Heart left ventricle (tissue), 16 donors: ENCODE results near the gene PTPN11. TPM values are rescaled to one million over a fixed set of nuclear protein-coding genes. Genes with fewer than 3 reads are reported as not detected.
"Not testable (repeated sequence)": the region's sequence is repeated elsewhere in the genome, so short reads cannot be mapped to it uniquely, and the experiment has no call there.

Source experiments
- ATAC-seq, 4 donors: fragments of 200-7000 bp; cut with Tn5 transposase; one replicate each; pipeline ENCODE4 v1.9.1; 2020 to 2022; ENCODE audit warnings: moderate library complexity in 4 of 4, mild to moderate bottlenecking in 3 of 4, moderate number of reproducible peaks in 1 of 4
- DNase-seq, 5 donors: peaks; one replicate each; pipeline ENCODE4 v3.0.0-alpha.2; 2020
- H3K27ac ChIP-seq, 12 donors: fragments of 200-600 bp; sonication (generic) in 4 of 12; one replicate each; pipeline versions ENCODE4 v1.5.0 to v1.8.0; 2016 to 2022; ENCODE audit warnings: mild to moderate bottlenecking in 2 of 12
- H3K27me3 ChIP-seq, 9 donors: fragments of 200-600 bp; sonication (generic) in 2 of 9; one replicate each; pipeline versions ENCODE4 v1.5.1 to v1.8.0; 2016 to 2022; ENCODE audit warnings: mild to moderate bottlenecking in 3 of 9
- H3K36me3 ChIP-seq, 9 donors: fragments of 200-600 bp; sonication (generic) in 2 of 9; one replicate each; pipeline versions ENCODE4 v1.5.0 to v1.8.0; 2018 to 2022; ENCODE audit warnings: mild to moderate bottlenecking in 2 of 9
- H3K4me1 ChIP-seq, 12 donors: fragments of 200-600 bp; sonication (generic) in 4 of 12; one replicate each; pipeline versions ENCODE4 v1.5.0 to v1.8.0; 2016 to 2022; ENCODE audit warnings: mild to moderate bottlenecking in 3 of 12
- H3K4me3 ChIP-seq, 12 donors: fragments of 200-600 bp; sonication (generic) in 4 of 12; one replicate each; pipeline versions ENCODE4 v1.5.0 to v1.8.0; 2017 to 2022; ENCODE audit warnings: mild to moderate bottlenecking in 9 of 12, moderate library complexity in 4 of 12
- H3K9me3 ChIP-seq, 12 donors: fragments of 200-600 bp; sonication (generic) in 4 of 12; one replicate each; pipeline versions ENCODE4 v1.5.0 to v1.8.0; 2016 to 2022; ENCODE audit warnings: mild to moderate bottlenecking in 1 of 12
- POLR2A ChIP-seq, 2 donors: fragments of 450-650 bp; IDR thresholded peaks; one replicate each; pipeline ENCODE4 v1.6.1; 2017; ENCODE audit warnings: antibody characterized with exemption in 2 of 2, mild to moderate bottlenecking in 2 of 2, moderate library complexity in 2 of 2
- WGBS, 4 donors: extraction: QIAGEN DNeasy Blood & Tissue Kit in 2 of 4; methylation state at CpG; one replicate each; pipeline versions ENCODE4 v1.1.5 to v1.1.7; 2013 to 2018; 5-methylcytosine and 5-hydroxymethylcytosine counted together
- intact Hi-C, 10 donors: fragments of 100-400 bp; cut with DNase I; formaldehyde crosslinking; loops; one replicate each; pipeline versions ENCODE4 v1.11.1 to v1.14.2; 2022
- polyA plus RNA-seq, 2 donors: library from polyadenylated mRNA; stranded (reverse); fragments of 200-250 nt; gene quantifications; one replicate each; pipeline ENCODE4 v1.2.3, GENCODE V29; 2013
- total RNA-seq, 9 donors: library from RNA; depleted of rRNA in 2 of 9; stranded (reverse); fragments of >200 nt in 2 of 9; fragmentation: NEBNext Ultra II Directional in 3 of 9; extraction: Animal tissue kit (Norgen Biotek cat#: 25700) in 3 of 9; gene quantifications; one replicate each; pipeline versions ENCODE4 v1.1.0 to v1.2.4, GENCODE V29; 2016 to 2023
- TF ChIP-seq, protein P1 (sequence below), 12 donors: fragments of 200-600 bp; sonication (generic) in 4 of 12; IDR thresholded peaks; one replicate each; pipeline versions ENCODE4 v1.5.0 to v1.8.0; 2018 to 2022; ENCODE audit warnings: antibody characterized with exemption in 12 of 12, mild to moderate bottlenecking in 5 of 12
- donor health status: ischemic (EF 13 %, LVEDD 7.1; RV severe dilation, severe dysfunction).
- donor health status: healthy with polysubstance abuse.
- donor health status: DM: no; HTN: yes; CAD: no.
- donor health status: DM: no; HTN: no; CAD: no.
- donor health status: ischemic (EF 25% LVEDD 6.9; RV normal size, moderate dysfunction).
- donor health status: ischemic (EF 25% LVEDD 5.7; RV mildly dilated, moderate dysfunction).
- donor health status: healthy.
- donor health status: DM: yes; HTN: yes; CAD: no.
- donor health status: ischemic (EF 35%, LVEDD 5.7; RV mildly dilated, moderate dysfunction).
- donor health status: nonischemic (EF 11% LVEDD 7.7; RV severe dilation, severe dysfunction).
- donor health status: DM: yes; HTN: yes; CAD: no.
- donor health status: PGD.
- donor health status: ischemic (EF 29% LVEDD 5.4; RV normal size, mild dysfunction).
- donor health status: nonischemic (EF 23%, LVEDD 6.1; RV moderate dilation, normal function).

The PTPN11 gene
- total and polyA plus RNA-seq, 11 donors = 35.9 to 197 (median 130) TPM

DNA sequence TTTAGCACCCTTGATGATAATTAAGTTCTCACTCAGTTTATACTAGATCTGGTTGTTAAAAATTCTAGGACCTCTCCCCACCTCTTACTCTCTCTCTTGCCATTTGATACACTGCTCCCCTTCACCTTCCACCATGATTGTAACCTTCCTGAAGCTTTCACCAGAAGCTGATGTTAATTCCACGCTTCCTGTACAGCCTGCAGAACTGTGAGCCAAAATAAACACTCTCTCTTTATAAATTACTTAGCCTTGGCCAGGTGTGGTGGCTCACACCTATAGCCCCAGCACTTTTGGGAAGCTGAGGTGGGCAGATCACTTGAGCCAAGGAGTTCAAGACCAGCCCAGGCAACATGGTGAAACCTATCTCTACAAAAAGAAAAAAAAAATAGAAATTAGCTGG is 25.4 kb upstream of the PTPN11 start:
- Histone ChIP-seq H3K4me3 (no peak overlapping the region), H3K27me3 (no peaks in the 10 kb centered on the region), H3K9me3 (peaks cover 0 to 9% (median 0%) of the 10 kb centered on the region in 12 donors), H3K36me3 (no peaks in the 10 kb centered on the region), H3K4me1 (no peaks in the 10 kb centered on the region), H3K27ac (no peak overlapping the region)
- TF ChIP-seq, protein P1, sequence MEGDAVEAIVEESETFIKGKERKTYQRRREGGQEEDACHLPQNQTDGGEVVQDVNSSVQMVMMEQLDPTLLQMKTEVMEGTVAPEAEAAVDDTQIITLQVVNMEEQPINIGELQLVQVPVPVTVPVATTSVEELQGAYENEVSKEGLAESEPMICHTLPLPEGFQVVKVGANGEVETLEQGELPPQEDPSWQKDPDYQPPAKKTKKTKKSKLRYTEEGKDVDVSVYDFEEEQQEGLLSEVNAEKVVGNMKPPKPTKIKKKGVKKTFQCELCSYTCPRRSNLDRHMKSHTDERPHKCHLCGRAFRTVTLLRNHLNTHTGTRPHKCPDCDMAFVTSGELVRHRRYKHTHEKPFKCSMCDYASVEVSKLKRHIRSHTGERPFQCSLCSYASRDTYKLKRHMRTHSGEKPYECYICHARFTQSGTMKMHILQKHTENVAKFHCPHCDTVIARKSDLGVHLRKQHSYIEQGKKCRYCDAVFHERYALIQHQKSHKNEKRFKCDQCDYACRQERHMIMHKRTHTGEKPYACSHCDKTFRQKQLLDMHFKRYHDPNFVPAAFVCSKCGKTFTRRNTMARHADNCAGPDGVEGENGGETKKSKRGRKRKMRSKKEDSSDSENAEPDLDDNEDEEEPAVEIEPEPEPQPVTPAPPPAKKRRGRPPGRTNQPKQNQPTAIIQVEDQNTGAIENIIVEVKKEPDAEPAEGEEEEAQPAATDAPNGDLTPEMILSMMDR (IDR thresholded peaks at IDR 0.05) = no peak
- no peak for TF ChIP-seq POLR2A (IDR thresholded peaks at IDR 0.05)
- no peak for ATAC-seq
- intact Hi-C loops = no loop called here
- 62 to 74% (median 69%) methylated on average over 1 of the region's 1 CpG for WGBS, 4 donors
- no peak for DNase-seq

DNA sequence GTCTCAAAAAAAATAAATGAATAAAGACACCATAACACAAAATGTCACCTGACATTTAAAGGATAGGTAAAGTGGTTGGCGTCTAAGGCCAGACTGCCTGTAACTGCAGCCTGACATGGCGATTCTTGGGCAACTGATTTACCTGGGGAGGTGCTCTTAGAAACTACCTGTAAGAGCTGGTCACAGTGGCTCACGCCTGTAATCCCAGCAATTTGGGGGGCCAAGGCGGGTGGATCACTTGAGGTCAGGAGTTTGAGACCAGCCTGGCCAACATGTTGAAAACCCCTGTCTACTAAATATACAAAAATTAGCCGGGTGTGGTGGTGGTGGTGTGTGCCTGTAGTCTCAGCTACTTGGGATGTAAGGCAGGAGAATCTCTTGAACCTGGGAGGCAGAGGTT is 17.7 kb upstream of the PTPN11 start:
- Histone ChIP-seq H3K27ac (no peak overlapping the region), H3K27me3 (no peaks in the 10 kb centered on the region), H3K4me3 (no peak overlapping the region), H3K36me3 (peaks cover 0 to 28% (median 22%) of the 10 kb centered on the region in 9 donors), H3K9me3 (no peaks in the 10 kb centered on the region), H3K4me1 (no peaks in the 10 kb centered on the region)
- ATAC-seq (no peak), DNase-seq (no peak)
- TF ChIP-seq, protein P1 (IDR thresholded peaks at IDR 0.05) = no peak
- TF ChIP-seq POLR2A (IDR thresholded peaks at IDR 0.05) = no peak
- WGBS, 4 donors = 91 to 95% (median 92%) methylated on average over 5 of the region's 5 CpGs
- intact Hi-C loops = no loop called here

DNA sequence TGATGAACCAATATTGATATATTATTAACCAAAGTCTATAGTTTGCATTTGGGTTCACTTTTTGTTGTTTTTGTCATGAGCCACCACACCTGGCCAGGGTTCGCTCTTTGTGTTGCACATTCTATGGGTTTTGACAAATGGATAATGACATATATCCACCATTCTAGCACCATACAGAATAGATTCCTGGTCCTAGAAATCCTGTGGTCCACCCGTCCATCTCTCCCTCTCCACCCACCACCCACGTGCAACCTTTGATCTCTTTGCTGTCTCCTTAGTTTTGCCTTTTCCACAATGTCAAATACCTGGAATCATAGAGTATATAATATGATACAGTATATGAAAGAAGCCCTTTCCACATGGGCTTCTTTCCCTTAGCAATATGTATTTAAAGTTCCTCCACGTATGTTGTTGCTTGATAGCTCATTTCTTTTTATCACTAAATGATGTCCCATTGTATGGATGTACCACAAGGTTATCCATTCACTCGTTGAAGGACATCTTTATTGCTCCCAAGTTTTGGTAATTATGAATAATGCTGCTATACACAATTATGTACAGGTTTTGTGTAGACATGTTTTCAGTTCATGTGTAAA is 16.7 kb upstream of the PTPN11 start:
- H3K27me3 ChIP-seq = no peaks in the 10 kb centered on the region
- TF ChIP-seq, protein P1 (IDR thresholded peaks at IDR 0.05) = no peak
- TF ChIP-seq POLR2A (IDR thresholded peaks at IDR 0.05) = no peak
- H3K27ac ChIP-seq = no peak overlapping the region
- no peak overlapping the region for H3K4me3 ChIP-seq
- peaks cover 0 to 4% (median 0%) of the 10 kb centered on the region in 12 donors for H3K4me1 ChIP-seq
- intact Hi-C loops = no loop called here
- no peak for DNase-seq
- ATAC-seq = no peak
- no peaks in the 10 kb centered on the region for H3K9me3 ChIP-seq
- H3K36me3 ChIP-seq = peaks cover 0 to 37% (median 32%) of the 10 kb centered on the region in 9 donors
- WGBS, 4 donors = 62 to 68% (median 65%) methylated on average over 5 of the region's 5 CpGs

DNA sequence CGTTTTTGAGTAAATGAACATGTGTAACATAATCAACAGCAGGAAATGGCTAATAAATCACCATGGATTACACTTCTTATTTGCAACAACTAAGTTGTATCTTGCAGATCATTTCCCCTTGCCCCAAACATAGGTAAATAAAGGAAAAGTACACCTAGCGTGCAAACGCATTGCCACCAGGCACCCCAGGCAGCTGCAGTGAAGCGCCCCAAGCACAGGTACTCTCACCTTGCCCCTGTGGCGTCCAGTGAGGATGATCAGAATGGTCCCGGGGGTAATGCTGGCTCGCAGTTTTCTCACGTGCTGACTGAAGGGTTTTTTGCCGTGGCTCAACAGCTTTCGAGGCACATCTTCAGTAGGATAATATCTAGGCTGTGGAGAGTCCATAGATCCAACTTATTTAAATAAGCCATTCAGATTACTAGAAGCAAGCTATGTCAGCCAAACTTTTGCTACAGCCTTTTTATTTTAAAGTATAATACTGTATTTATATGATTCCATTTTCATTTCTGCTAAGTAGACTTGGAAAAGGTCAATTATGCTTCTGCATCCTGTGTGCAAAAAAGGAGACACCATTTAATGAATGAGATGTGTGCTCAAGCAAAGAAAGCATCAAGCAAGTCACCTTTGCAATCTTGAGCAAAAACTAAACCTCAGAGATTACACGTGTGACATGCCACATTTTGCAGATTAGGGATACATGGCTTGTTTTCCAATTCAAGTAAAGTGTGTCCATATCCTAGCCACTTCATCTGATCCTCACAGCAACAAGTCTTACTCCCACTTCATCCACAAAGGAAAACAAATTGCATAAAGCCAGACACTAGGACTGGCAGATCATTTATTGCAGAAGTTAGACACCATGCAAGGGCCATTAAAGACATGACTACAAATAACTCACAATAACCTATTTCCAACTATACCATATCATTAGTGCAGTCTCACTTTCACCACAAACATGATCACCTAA is 11.9 kb upstream of the PTPN11 start:
- TF ChIP-seq, protein P1 (IDR thresholded peaks at IDR 0.05) = no peak
- TF ChIP-seq POLR2A (IDR thresholded peaks at IDR 0.05) = no peak
- Histone ChIP-seq H3K27ac (no peak overlapping the region), H3K4me3 (peak overlapping the region in 1 of 12 donors; percentile 4), H3K9me3 (no peaks in the 10 kb centered on the region), H3K27me3 (no peaks in the 10 kb centered on the region), H3K36me3 (peaks cover 0 to 50% (median 44%) of the 10 kb centered on the region in 9 donors), H3K4me1 (peaks cover 3 to 22% (median 14%) of the 10 kb centered on the region in 12 donors)
- DNase-seq (no peak), ATAC-seq (no peak)
- intact Hi-C loops = no loop called here
- 79 to 83% (median 82%) methylated on average over 11 of the region's 11 CpGs for WGBS, 4 donors

DNA sequence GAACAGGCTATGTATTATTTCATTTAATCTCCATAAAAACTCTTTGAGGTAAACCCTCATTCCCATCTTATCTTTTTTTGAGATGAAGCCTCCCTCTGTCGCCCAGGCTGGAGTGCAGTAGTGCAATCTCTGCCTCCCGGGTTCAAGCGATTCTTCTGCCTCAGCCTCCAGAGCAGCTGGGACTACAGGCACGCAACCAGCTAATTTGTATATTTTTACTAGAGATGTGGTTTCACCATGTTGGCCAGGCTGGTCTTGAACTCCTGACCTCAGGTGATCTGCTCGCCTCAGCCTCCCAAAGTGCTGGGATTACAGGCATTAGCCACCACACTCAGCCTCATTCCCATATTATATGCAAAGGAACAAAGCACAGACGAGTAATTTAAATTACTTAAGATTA is 11.1 kb upstream of the PTPN11 start:
- peak overlapping the region in 3 of 12 donors; percentile 1 to 92 (median 4) for H3K4me3 ChIP-seq
- WGBS, 4 donors = 73 to 84% (median 79%) methylated on average over 6 of the region's 6 CpGs

More for the DNA sequence above, 11.1 kb upstream of the PTPN11 start:
- not testable (repeated sequence) for ATAC-seq, H3K27me3 ChIP-seq, H3K27ac ChIP-seq, H3K9me3 ChIP-seq, DNase-seq
- Histone ChIP-seq H3K36me3 (peaks cover 0 to 50% (median 44%) of the 10 kb centered on the region in 9 donors), H3K4me1 (peaks cover 3 to 22% (median 14%) of the 10 kb centered on the region in 12 donors)
- intact Hi-C loops = loop anchor here in 1 of 10 donors (2.0 kb wide), 1 partner anchor 25 kb away; the partner anchor contains the start of gene HECTD4
